ENCODE results near the gene ARHGEF28.

- TF ChIP-seq CTCF (IDR thresholded peaks at IDR 0.05; ENCODE audit: insufficient read depth, low read depth, low read length) (no peak), EZH2 (IDR thresholded peaks at IDR 0.05; ENCODE audit: insufficient read depth, low read length) (no peak)
Measured at GRCh38 chr5:73968729-73969128, 342.7 kb downstream of the ARHGEF28 start.
